Osteocyte (in vitro differentiated cells): ENCODE data around the gene CCDC159. TPM values are rescaled to one million over a fixed set of nuclear protein-coding genes. Genes with fewer than 3 reads are reported as not detected.

Source experiments
- DNase-seq: peaks from one replicate; pipeline ENCODE4 v3.0.0; 2021; ENCODE audit warnings: mixed read lengths; ENCODE audit not compliant: unreplicated experiment; ENCODE audit errors: extremely low spot score
- H3K27ac Mint-ChIP-seq: one replicate; pipeline ENCODE4 v1.8.0; 2021; ENCODE audit warnings: mild to moderate bottlenecking, mixed read lengths; ENCODE audit not compliant: unreplicated experiment
- H3K27me3 Mint-ChIP-seq: one replicate; pipeline ENCODE4 v1.8.0; 2021; ENCODE audit warnings: mixed read lengths; ENCODE audit not compliant: unreplicated experiment
- H3K36me3 Mint-ChIP-seq: one replicate; pipeline ENCODE4 v1.8.0; 2021; ENCODE audit warnings: mixed read lengths; ENCODE audit not compliant: unreplicated experiment
- H3K4me1 Mint-ChIP-seq: one replicate; pipeline ENCODE4 v1.8.0; 2021; ENCODE audit warnings: mixed read lengths; ENCODE audit not compliant: unreplicated experiment
- H3K4me3 Mint-ChIP-seq: one replicate; pipeline ENCODE4 v1.8.0; 2021; ENCODE audit warnings: mild to moderate bottlenecking, moderate library complexity, mixed read lengths; ENCODE audit not compliant: unreplicated experiment
- H3K9me3 Mint-ChIP-seq: one replicate; pipeline ENCODE4 v1.8.0; 2021; ENCODE audit warnings: mixed read lengths; ENCODE audit not compliant: unreplicated experiment
- total RNA-seq: library from RNA; stranded (reverse); gene quantifications from 2 replicates; pipeline ENCODE4 v1.2.1, GENCODE V29; 2021
- TF ChIP-seq, protein P1 (sequence below): fragments of 200-600 bp; sonication (generic); IDR thresholded peaks from 2 replicates; pipeline ENCODE4 v1.5.0; 2021; ENCODE audit warnings: antibody characterized with exemption, mild to moderate bottlenecking, moderate library complexity

CCDC159 gene
- total RNA-seq, 1 donor from 2014 or later: 28.1 TPM

DNA sequence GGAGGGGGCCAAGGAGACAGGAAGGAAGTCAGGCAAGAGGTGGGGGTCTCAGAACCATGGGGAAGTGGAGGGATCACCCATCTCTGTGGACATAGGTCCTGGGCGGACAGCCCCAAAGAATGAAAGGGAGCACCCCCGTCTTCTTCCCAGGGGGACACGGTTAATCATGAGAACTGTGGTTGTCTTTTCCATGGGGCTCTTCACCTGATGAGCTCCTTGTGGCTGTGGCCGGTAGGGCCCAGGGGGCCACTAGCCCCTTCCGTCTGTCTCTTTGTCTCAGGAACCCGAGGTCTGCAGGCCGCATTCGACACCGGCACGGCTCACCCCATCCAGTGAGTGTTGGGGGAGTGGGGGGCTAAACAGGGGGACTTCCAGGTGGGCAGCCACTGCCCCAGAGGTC, 17.6 kb downstream of the CCDC159 start:
- no peaks in the 10 kb centered on the region for H3K4me1 Mint-ChIP-seq
- peaks cover 30% of the 10 kb centered on the region for H3K36me3 Mint-ChIP-seq
- H3K9me3 Mint-ChIP-seq: no peaks in the 10 kb centered on the region
- DNase-seq: no peak
- TF ChIP-seq, protein P1, sequence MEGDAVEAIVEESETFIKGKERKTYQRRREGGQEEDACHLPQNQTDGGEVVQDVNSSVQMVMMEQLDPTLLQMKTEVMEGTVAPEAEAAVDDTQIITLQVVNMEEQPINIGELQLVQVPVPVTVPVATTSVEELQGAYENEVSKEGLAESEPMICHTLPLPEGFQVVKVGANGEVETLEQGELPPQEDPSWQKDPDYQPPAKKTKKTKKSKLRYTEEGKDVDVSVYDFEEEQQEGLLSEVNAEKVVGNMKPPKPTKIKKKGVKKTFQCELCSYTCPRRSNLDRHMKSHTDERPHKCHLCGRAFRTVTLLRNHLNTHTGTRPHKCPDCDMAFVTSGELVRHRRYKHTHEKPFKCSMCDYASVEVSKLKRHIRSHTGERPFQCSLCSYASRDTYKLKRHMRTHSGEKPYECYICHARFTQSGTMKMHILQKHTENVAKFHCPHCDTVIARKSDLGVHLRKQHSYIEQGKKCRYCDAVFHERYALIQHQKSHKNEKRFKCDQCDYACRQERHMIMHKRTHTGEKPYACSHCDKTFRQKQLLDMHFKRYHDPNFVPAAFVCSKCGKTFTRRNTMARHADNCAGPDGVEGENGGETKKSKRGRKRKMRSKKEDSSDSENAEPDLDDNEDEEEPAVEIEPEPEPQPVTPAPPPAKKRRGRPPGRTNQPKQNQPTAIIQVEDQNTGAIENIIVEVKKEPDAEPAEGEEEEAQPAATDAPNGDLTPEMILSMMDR: no peak
- no peaks in the 10 kb centered on the region for H3K27me3 Mint-ChIP-seq
- H3K4me3 Mint-ChIP-seq: no peak overlapping the region
- H3K27ac Mint-ChIP-seq: no peak overlapping the region

DNA sequence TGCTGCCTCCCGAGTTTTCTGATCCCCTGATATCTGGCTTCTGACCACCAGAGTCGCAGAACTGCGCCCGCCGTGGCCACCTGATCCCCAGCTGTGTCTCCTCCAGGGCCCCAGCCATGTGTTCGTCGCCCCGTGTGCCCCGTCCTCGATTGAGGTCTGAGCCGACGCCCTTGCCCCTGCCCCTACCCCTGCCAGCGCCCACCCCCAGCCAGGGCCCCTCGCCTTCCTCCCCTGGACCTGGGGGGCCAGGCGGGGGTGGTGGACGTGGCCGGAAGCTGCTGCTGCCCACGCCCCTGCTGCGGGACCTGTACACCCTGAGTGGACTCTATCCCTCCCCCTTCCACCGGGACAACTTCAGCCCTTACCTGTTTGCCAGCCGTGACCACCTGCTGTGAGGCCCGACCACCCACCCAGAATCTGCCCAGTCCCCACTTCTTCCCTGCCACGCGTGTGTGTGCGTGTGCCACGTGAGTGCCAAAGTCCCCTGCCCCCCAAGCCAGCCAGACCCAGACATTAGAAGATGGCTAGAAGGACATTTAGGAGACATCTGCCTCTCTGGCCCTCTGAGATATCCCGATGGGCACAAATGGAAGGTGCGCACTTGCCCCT, 18.1 kb downstream of the CCDC159 start:
- Mint-ChIP-seq H3K36me3 (peaks cover 25% of the 10 kb centered on the region), H3K4me1 (no peaks in the 10 kb centered on the region), H3K27me3 (no peaks in the 10 kb centered on the region), H3K9me3 (no peaks in the 10 kb centered on the region), H3K27ac (no peak overlapping the region), H3K4me3 (no peak overlapping the region)
- TF ChIP-seq, protein P1: no peak
- no peak for DNase-seq

DNA sequence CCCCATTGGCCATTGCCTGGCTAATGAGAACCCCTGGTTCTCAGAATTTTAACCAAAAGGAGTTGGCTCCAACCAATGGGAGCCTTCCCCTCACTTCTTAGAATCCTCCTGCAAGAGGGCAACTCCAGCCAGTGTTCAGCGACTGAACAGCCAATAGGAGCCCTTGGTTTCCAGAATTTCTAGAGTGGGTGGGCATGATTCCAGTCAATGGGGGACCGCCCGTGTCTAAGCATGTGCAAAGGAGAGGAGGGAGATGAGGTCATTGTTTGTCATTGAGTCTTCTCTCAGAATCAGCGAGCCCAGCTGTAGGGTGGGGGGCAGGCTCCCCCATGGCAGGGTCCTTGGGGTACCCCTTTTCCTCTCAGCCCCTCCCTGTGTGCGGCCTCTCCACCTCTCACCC, 18.6 kb downstream of the CCDC159 start:
- Mint-ChIP-seq H3K36me3 (peaks cover 21% of the 10 kb centered on the region), H3K4me1 (no peaks in the 10 kb centered on the region), H3K9me3 (no peaks in the 10 kb centered on the region), H3K4me3 (no peak overlapping the region), H3K27me3 (no peaks in the 10 kb centered on the region), H3K27ac (no peak overlapping the region)
- no peak for DNase-seq
- TF ChIP-seq, protein P1: no peak

GRCh38 chr19:11365557-11366117, 19.3 kb downstream of the CCDC159 start:
- no peaks in the 10 kb centered on the region for H3K27me3 Mint-ChIP-seq
- DNase-seq: no peak
- H3K4me3 Mint-ChIP-seq: no peak overlapping the region
- no peaks in the 10 kb centered on the region for H3K4me1 Mint-ChIP-seq
- no peaks in the 10 kb centered on the region for H3K9me3 Mint-ChIP-seq
- H3K36me3 Mint-ChIP-seq: peaks cover 17% of the 10 kb centered on the region
- H3K27ac Mint-ChIP-seq: no peak overlapping the region
- TF ChIP-seq, protein P1: no peak

- no peaks in the 10 kb centered on the region for H3K27me3 Mint-ChIP-seq
- TF ChIP-seq, protein P1: no peak
- H3K36me3 Mint-ChIP-seq: peaks cover 13% of the 10 kb centered on the region
- no peak overlapping the region for H3K27ac Mint-ChIP-seq
- no peaks in the 10 kb centered on the region for H3K4me1 Mint-ChIP-seq
- H3K9me3 Mint-ChIP-seq: no peaks in the 10 kb centered on the region
- no peak overlapping the region for H3K4me3 Mint-ChIP-seq
- DNase-seq: no peak
These were observed 21.2 kb downstream of the CCDC159 start for GRCh38 chr19:11367528-11367927.
